GM19238 (cell line): ENCODE measurements around the gene GRID2.

Experiments used
- DNase-seq: peaks from one replicate; pipeline ENCODE4 v3.0.0; 2011; ENCODE audit warnings: low spot score; ENCODE audit not compliant: insufficient read length

GRID2 gene

DNA sequence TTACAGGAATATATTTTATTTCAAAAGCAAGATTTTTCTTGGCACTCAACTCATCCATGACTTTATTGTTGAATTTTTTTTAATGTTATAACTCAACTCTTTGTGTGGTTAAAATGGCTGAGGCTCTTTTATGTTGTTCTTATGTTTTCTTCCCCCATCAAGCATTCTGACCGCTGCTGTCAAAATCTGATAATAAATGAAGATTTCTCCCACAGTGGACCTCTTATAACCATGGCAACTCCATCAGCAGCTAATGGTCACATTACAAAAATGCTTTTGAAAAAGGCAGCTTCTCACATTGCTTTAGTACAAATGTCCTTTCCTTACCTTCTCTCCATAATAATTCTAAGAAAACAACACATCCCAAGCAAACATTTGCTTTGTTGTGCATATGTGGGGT is 1428.7 kb downstream of the GRID2 start:
- no peak for DNase-seq

DNA sequence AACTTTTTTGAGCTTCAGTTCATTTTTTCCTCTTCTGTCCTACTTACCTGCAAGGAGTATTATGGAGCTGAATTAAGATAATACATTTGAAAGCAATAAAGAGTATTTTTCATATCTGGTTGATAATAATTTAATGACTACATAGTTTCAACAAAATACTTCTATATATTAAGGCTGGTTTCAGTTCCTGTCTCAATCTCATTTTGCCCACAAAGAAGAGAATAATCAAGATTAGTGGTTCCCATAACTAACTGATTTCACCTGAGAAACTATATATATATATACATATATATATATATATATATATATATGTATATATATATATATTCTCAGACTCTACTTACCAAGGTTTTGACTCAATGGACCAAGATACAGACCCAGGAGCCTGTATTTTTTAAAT is 1437.1 kb downstream of the GRID2 start:
- no peak for DNase-seq

DNA sequence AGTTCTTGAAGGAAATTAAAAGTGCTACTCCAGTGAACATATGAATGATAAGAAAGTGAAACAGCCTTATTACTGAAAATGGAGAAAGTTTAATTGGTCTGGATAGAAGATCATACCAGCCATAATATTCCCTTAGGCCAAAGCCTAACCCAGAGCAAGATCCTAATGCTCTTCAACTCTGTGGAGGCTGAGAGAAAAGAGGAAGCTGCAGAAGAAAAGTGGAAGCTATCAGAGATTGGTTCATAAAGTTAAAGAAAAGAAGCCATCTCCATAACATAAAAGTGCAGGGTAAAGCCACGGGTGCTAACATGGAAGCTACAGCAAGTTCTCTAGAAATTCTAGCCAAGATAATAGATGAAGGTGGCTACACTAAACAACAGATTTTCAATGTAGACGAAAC is 1439.3 kb downstream of the GRID2 start:
- DNase-seq: no peak

DNA sequence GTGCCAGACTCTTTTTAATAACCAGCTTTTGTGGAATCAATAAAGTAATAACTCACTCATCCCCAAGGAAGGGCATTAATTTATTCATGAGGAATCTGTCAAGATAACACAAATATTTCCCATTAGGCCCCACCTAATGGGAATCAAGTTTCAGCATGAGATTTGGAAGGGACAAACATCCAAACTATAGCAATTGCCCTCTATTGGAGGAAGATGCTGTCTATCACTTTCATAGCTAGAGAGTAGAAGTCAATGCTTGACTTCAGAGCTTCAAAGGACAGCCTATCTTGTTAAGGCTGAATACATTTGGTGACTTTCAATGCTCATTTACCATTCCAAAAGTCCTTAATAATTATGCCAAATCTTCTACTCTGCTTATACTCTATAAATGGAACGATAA is 1439.9 kb downstream of the GRID2 start:
- no peak for DNase-seq

DNA sequence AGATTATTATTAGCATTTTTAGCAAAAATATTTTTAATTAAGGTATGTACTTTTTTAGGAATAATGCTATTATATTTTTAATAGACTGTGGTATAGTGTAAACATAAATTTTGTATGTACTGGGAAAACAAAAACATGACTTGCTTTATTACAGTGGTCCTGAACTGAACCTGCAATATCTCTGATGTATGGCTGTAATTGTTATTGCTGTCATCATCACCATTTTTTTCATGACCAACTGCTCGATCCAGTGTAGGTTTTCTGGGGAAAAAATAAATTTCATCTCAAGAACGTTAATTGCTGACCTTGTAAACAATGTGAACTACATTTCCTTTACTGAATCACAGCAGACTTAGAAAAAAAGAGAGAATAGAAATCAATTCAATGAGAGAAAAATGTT is 1441.2 kb downstream of the GRID2 start:
- DNase-seq: no peak

DNA sequence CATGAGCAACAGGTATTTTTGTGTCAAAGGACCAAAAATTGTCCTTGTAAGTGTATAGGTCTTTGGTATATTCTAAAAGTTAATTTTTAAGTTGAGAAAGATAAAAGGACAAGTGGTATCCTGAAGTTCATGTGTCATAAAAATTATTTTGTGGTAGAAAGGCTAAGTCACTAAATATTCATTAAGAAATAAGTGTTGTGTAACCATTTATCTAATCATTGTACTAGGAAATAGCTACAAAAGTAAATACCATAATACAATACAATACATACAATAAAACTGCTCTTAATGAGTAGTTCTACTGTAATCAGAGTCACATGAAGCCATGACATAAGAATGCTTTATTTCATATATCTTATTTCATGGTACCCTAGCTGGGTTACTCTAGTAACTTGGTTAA is 1442.3 kb downstream of the GRID2 start:
- no peak for DNase-seq

DNA sequence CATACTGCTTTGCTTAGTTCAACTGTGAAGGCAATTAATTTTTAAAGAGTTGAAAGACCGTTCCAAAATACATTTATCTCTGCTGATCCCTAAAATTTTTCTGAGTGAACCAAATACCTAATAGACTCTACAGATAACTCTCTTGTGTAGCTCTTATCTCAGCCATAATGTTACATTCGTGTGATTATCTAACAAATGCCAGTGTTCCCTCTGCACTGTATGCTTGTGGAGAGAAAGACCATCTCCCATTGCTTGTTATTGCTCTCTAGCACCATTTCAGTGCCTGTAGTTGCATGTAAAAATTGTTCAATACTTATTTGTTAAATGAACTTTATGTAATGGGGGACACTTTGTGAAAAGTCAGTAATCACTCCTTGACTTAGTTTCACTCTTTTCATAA is 1443.5 kb downstream of the GRID2 start:
- no peak for DNase-seq

DNA sequence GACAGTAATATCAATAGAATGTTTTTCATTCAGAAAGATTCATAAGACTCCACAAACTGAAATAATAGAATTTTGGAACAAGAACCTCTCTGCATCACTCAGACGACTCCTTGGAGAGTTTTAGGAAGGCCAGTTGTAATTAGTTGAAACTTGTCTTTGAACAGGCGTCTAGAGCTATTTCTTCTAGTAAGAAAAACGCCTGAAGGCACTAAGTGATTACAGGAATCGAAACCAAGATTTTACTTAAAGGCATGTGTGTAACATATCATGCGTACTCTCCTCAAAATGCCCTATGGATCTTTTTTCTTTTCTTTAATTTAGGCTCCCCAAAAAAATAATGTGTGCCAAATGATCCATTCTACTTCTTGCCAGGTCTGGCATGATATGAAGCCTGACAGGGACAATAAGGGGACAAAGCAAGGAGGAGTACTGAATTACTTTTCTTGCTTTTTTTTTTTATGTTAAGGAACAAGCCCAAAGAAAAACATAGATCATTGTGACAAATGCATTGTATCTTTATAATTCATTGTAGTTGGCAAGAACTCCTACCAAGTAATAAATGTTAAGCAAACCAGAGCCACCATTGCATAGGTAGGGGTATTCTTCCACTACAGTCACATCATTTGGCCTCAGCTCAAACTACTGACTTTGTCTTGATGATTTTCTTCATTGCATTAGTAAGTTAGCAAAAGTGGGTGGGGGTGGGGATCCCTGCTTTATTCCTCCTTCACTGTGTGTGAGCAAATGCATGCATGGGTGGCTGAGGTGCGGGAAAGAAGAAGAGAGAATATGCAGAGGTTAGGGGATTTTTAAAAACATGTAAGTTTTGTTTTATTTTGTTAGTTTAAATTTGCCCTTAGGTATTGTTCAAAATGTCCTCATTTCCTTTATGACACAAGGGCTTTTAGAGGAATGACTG is 1444.9 kb downstream of the GRID2 start:
- no peak for DNase-seq

DNA sequence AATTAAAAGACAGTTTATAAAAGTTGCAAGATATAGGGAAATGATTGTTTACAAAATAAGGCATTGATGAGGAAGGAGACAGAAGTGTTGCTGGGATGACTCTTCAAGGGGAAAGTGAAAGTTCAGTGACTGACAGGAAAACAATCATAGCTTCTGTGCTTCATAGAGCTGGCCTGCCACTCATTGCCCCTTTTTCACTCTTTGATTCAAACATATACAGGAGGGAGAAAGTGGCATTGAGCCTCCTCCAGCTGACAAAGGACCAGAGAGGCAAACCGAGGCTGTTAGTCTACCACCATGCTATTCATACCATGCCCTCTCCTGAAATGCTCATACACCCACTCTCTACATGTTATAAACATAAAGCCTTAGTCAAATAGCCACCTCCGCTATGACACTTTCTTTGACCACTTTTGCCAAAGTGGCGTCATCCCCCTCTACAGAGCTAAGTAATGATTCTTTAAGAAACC is 1445.6 kb downstream of the GRID2 start:
- peak; percentile 3 for DNase-seq

DNA sequence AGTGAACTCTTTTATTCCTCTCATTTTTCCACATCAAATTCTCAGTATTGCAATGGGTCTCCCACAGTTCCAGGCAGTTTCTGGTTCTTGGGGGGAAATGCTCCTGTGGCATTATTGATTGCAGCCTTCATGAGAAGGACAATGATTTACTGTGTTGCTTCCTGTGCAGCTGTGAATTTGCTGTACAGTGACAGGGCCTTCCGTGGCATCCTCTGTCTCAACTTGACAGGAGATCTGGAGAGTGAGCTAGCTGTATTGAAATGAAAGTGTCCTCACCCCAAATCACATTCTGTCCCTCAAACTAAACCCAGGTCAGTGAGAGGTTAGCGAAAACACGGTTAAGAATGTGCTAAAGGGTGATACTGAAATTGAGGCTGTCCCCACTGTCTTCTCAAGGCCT is 1447.6 kb downstream of the GRID2 start:
- DNase-seq: peak; percentile 2

DNA sequence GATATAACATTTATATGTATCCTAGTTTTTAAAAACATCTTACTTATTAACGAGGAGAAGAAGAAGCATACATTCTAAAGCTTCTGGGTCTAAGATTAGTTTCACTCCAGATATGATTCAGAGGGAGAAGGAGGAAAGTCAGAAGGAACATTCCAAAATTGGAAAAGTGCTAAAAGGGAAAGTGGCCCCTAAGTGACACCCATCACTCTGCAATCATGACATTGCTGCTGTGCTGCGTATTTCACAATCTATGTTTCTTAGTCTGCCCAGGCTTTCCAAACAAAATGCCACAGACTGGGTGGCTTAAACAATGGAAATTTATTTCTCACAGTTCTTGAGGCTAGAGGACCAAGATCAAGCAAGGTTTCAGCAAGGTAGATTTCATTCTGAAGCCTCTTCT is 1452.3 kb downstream of the GRID2 start:
- no peak for DNase-seq

DNA sequence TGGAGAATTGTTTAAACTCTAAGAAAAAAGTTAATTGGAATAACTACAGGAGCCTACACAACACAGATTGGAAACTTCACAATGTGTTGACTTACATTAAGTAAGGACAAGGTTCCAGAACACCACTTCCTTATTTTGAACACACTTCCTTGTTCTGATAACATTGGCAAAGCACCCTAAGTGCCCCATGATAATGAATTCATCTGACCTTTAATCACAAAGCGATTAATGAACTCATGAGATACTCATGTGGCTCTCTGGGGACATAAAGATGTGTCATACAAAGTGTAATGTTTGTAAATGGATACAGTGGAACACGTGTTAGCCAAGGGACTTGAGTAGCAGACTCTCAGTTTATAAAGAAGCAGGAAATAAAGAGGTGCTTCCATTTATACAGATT is 1455.7 kb downstream of the GRID2 start:
- no peak for DNase-seq

DNA sequence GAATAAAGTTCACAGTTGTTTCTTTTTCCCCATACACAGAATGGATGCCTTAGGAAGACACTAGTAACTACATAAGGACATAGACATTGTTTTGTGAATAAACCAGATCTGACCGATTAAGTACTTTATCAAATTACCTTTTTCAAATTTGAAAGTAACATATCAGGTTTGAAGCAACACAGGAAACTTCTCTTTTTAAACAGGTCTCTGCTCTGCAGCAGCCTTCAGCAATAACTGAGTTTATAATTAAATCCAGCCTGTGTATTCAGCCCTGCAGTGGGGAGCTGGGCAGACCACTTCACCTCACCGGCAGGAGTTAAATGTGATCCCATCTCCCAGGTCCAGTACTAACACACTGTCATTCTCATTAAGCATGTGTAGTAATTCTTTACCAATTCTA is 1456.5 kb downstream of the GRID2 start:
- DNase-seq: no peak

DNA sequence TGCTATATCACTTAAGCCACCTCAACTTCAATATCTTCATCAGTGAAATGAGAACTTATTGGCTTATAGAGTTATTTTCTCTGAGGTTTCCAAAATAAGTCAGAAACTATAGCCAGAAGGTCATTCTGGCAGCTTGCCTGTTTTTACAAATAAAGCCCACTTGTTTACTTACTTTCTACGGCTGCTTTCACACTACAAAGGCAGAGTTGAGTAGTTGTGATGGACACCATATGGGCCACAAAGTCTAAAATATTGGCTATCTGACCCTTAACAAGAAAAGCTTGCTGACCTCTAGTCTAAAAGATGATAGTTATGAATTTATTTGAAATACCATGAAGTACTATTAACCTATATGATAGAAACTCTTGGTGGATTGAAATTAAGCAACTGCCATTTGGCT is 1457.5 kb downstream of the GRID2 start:
- no peak for DNase-seq

DNA sequence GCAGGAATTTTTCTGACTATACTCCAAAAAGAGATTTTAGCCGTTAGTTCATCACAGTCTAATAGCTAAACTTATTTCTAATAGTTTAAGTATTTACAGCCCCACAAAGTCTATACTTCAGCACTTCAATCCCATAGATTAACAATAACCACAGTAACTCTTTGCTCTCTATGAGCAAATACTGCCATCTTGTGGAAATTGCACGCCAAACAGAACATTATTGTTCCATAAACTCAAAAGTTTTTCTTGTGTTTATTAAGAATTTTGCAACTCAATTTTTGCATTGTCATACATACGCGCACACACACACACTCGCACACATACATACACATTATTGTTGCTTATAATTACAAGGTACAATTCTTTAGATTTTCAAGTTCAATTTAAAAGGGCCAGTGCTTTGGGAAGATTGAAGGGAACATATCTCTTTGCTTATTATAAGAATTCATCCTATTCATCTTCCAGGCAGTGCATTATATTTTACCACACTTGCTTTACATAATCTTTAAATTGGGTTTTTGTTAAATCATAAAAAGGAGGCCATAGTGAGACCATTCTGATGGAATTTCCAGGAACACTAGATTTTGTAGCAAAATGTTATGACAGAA is 1461.0 kb downstream of the GRID2 start:
- DNase-seq: no peak

DNA sequence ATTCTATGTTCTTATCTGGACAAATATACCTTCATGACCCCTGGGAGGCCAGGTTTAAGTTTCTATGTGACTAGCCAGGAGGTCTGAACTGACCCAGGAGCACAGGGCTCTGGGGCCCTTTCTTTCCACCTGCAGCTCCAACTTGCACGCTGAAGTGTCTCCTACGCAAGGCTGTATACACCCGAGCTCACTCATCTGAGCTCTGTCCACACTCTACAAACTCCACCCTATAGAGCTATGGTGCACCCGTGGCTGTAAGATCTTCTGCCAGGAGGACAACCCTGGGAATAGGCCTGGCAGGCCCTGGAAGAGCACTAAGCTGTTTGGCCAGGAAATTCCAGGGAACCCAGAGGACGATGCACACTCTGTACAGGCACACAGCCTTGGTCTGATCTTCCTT is 1464.2 kb downstream of the GRID2 start:
- DNase-seq: no peak

DNA sequence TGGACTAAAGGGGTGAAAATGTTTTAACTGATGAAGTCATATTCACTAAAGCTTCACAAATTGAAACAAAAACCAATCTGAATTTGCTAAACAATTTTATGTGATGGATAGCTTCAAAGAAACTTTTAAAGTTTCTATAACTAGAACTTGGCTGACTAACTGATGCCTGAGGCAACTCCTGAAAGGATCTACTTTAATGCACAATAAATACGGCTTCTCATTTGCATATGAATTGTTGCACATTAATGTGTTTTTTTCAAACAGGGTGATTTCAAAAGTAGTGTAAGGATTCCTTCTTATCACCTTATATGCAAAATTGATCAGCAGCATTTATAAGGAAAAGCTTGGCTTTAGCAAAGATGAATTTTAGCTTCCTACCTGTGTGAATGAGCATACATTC is 1466.4 kb downstream of the GRID2 start:
- DNase-seq: no peak

DNA sequence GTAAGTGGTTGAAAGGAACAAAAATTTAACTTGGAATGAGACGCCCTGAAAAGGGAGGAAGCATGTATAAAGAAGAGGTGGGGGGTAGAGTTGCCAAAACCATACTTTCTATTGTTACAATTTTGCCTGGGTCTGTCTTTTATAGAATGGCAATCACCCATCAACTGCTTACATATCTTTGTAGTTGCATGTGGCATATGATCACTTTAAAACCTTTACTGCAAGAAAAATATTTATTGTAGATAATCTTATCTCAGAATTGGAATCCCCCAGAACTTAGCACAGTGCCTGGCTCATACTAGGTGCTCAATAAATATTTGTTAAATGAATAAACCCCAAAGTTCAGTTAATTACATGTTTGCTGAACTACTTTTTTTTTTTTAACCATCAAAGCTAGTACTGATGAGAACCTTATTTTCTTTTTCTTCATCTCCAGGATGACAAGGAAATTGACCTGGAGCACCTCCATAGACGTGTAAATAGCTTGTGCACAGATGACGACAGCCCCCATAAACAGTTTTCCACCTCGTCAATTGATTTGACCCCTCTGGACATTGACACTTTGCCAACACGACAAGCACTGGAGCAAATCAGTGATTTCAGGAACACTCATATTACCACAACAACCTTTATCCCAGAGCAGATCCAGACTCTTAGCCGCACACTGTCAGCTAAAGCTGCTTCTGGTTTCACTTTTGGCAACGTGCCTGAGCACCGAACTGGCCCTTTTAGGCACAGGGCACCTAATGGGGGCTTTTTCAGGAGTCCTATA is 1468.1 kb downstream of the GRID2 start:
- DNase-seq: no peak

DNA sequence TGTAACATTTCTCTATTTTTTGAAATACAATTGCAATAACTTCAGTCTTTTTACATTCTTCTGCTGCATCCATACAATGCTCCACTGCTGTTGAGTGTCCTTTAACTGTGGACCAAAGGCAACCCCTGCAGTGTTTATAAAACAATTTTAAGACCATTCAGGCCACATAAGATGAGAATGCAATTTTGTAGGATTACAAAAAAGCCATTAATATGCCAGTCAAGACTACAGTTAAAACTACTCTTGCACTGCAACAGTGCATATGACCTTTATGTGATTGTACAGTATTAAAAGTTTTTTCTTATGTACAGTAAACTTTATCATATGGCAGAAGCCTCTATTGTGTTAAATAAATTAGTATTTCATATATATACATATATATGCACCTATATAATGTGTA is 1469.1 kb downstream of the GRID2 start:
- DNase-seq: no peak

DNA sequence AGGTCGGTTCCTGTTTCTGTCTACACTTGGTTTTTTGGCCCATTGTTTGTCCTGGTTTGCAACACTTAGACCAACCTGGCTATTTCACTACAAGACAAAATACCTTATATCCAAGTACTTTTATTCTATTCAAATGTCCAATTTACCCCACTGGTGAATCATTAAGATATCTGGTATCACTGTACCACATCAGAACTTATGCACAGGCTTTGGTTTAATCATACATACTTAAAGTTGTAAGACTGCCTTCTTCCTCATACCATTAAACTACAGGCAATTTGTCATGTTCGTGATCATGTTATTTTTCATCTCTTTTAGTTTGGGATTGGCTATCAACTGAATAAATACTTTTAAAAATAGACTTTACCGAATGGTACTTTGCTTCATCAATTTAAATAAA is 1471.8 kb downstream of the GRID2 start:
- DNase-seq: no peak

DNA sequence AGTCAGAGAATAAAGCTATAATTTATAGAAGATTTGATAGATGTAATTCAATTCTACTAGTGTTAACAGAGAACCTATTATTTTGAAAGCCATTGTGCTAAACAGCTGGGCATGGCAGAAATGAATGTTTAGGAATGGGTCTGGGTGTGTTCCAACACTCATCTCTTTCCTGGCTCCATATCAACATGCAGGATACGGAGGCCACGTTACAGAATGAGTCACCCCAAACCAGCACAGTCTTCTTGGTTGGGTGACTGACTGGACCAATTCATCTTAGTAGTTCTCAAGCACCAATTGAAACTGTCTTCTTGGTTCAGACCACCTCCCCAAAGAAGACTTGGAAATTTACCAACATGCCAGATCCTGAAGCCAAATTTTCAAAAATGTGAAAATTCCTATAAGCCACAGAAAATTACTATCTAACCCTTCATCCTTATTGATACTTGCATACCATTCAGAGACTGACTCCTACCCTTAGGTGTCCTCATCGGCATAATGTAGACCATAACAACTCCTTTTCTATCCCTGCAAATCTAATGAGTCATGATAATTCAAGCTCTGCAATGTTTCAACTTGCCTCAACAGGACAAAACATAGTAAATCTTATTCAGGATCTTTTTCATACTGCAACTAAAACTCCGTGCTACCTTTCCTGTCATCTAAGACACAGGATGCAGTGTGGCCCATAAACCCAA is 1472.8 kb downstream of the GRID2 start:
- no peak for DNase-seq

DNA sequence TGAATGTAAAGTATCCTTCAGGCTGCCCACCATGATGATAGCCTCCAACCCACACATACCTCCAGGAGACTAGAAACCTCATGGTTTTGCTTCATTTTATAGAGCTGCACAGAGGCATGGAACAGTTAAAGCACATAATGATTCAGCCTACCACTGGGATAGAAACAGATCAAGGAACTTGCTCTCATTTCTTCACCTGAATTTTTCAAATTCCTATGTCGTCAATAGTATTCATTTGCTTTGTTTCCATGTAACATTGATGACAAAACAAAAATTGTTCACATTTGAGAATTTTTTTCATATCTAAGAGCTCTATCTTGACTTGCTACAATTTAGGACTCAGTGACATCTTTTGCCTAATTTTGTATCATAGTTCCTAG is 1473.3 kb downstream of the GRID2 start:
- DNase-seq: no peak
